Esophagus squamous epithelium (tissue), 5 donors: ENCODE data around the gene A4GALT. TPM values are rescaled to one million over a fixed set of nuclear protein-coding genes. Genes with fewer than 3 reads are reported as not detected.
"Not testable (repeated sequence)": the region's sequence is repeated elsewhere in the genome, so short reads cannot be mapped to it uniquely, and the experiment has no call there.

Experiments
- DNase-seq: peaks from one replicate; lab custom pipeline; 2025; lab: John Stamatoyannopoulos, UW
- H3K27ac ChIP-seq, 4 donors: fragments of 200-600 bp; sonication (generic); one replicate each; pipeline ENCODE4 v1.5.1; 2016 to 2019; ENCODE audit warnings: mild to moderate bottlenecking in 1 of 4
- H3K27me3 ChIP-seq, 4 donors: fragments of 200-600 bp; sonication (generic); 1 replicate in 3 of 4; 2 replicates in 1 of 4; pipeline versions ENCODE4 v1.5.1 to v1.6.0; 2017 to 2021; ENCODE audit warnings: antibody characterized with exemption in 1 of 4
- H3K36me3 ChIP-seq, 3 donors: fragments of 200-600 bp; sonication (generic); one replicate each; pipeline ENCODE4 v1.5.1; 2016 to 2019
- H3K4me1 ChIP-seq, 3 donors: fragments of 200-600 bp; sonication (generic); one replicate each; pipeline ENCODE4 v1.5.1; 2017 to 2019
- H3K4me3 ChIP-seq, 4 donors: fragments of 200-600 bp; sonication (generic); 1 replicate in 3 of 4; 2 replicates in 1 of 4; pipeline ENCODE4 v1.5.1; 2016 to 2019; ENCODE audit warnings: mild to moderate bottlenecking in 2 of 4, moderate library complexity in 1 of 4
- H3K9me3 ChIP-seq, 3 donors: fragments of 200-600 bp; sonication (generic); one replicate each; pipeline ENCODE4 v1.5.1; 2016 to 2019
- CTCF ChIP-seq, 6 experiments: fragments of 450-650 bp in 4 of 6; fragments of 200-600 bp in 2 of 6; sonication (generic) in 2 of 6; IDR thresholded peaks; one replicate each; pipeline ENCODE4 v1.5.1; 2016 to 2019; ENCODE audit warnings: antibody characterized with exemption in 6 of 6, mild to moderate bottlenecking in 4 of 6, moderate library complexity in 4 of 6
- POLR2A ChIP-seq, 4 donors: fragments of 450-650 bp; IDR thresholded peaks; one replicate each; pipeline ENCODE4 v1.6.1; 2017; ENCODE audit warnings: antibody characterized with exemption in 4 of 4, mild to moderate bottlenecking in 4 of 4, moderate library complexity in 3 of 4
- WGBS, 2 donors: methylation state at CpG; one replicate each; pipeline ENCODE4 v1.1.5; 2018; 5-methylcytosine and 5-hydroxymethylcytosine counted together
- intact Hi-C: fragments of 100-400 bp; cut with DNase I; formaldehyde crosslinking; loops from one replicate; pipeline ENCODE4 v1.15.0; 2022
- total RNA-seq, 4 donors: library from RNA; depleted of rRNA; stranded (reverse); fragments of >200 nt; gene quantifications; one replicate each; pipeline ENCODE4 v1.1.0, GENCODE V29; 2016
- donor health status: DM: yes; HTN: yes; CAD: no.

The A4GALT gene
- total RNA-seq, 4 donors from 2014 or later: 13.9 to 22.0 (median 17.6) TPM

GRCh38 chr22:42734406-42734805 lies 13.7 kb upstream of the A4GALT start:
- no peak for DNase-seq
- H3K4me1 ChIP-seq: peaks cover 0 to 6% (median 0%) of the 10 kb centered on the region in 3 donors
- WGBS, 2 donors: 54 to 74% methylated on average over 2 to 3 of the region's 6 CpGs
- no peaks in the 10 kb centered on the region for H3K36me3 ChIP-seq
- no peak overlapping the region for H3K27ac ChIP-seq
- H3K27me3 ChIP-seq: no peaks in the 10 kb centered on the region
- no peaks in the 10 kb centered on the region for H3K9me3 ChIP-seq
- intact Hi-C loops: no loop called here
- H3K4me3 ChIP-seq: no peak overlapping the region
- no peak for TF ChIP-seq CTCF (IDR thresholded peaks at IDR 0.05)
- no peak for TF ChIP-seq POLR2A (IDR thresholded peaks at IDR 0.05)

- H3K9me3 ChIP-seq, intact Hi-C loops, DNase-seq, H3K4me1 ChIP-seq, H3K36me3 ChIP-seq, H3K4me3 ChIP-seq, H3K27me3 ChIP-seq, H3K27ac ChIP-seq: not testable (repeated sequence)
- WGBS, 2 donors: 85 to 100% methylated on average over 1 to 3 of the region's 3 CpGs
Measured at GRCh38 chr22:42733394-42733793, 12.7 kb upstream of the A4GALT start.

- DNase-seq: no peak
- TF ChIP-seq CTCF (IDR thresholded peaks at IDR 0.05) (no peak), POLR2A (IDR thresholded peaks at IDR 0.05) (no peak)
- H3K4me3 ChIP-seq: no peak overlapping the region
- H3K4me1 ChIP-seq: peaks cover 0 to 17% (median 4%) of the 10 kb centered on the region in 3 donors
- intact Hi-C loops: no loop called here
- no peaks in the 10 kb centered on the region for H3K27me3 ChIP-seq
- no peaks in the 10 kb centered on the region for H3K36me3 ChIP-seq
- no peaks in the 10 kb centered on the region for H3K9me3 ChIP-seq
- no peak overlapping the region for H3K27ac ChIP-seq
- 81 to 82% methylated on average over 6 of the region's 6 CpGs for WGBS, 2 donors
Measured at GRCh38 chr22:42732081-42732480, 11.4 kb upstream of the A4GALT start.

- no peaks in the 10 kb centered on the region for H3K36me3 ChIP-seq
- no peak for DNase-seq
- intact Hi-C loops: no loop called here
- TF ChIP-seq CTCF (IDR thresholded peaks at IDR 0.05) (no peak), POLR2A (IDR thresholded peaks at IDR 0.05) (no peak)
- no peaks in the 10 kb centered on the region for H3K9me3 ChIP-seq
- WGBS, 2 donors: 68 to 79% methylated on average over 5 to 6 of the region's 6 CpGs
- H3K27ac ChIP-seq: peak overlapping the region in 3 of 4 donors; percentile 38 to 68 (median 63)
- peaks cover 0 to 34% (median 5%) of the 10 kb centered on the region in 3 donors for H3K4me1 ChIP-seq
- H3K4me3 ChIP-seq: no peak overlapping the region
- peaks cover 0 to 9% (median 0%) of the 10 kb centered on the region in 4 donors for H3K27me3 ChIP-seq
Measured at GRCh38 chr22:42726811-42727210, 6.1 kb upstream of the A4GALT start.

- WGBS, 2 donors: 70 to 80% methylated on average over 6 of the region's 6 CpGs
- intact Hi-C loops: no loop called here
- H3K4me3 ChIP-seq: no peak overlapping the region
- no peak overlapping the region for H3K27ac ChIP-seq
- DNase-seq: no peak
- H3K36me3 ChIP-seq: no peaks in the 10 kb centered on the region
- no peak for TF ChIP-seq POLR2A (IDR thresholded peaks at IDR 0.05)
- no peak for TF ChIP-seq CTCF (IDR thresholded peaks at IDR 0.05)
- no peaks in the 10 kb centered on the region for H3K9me3 ChIP-seq
- peaks cover 4 to 42% (median 5%) of the 10 kb centered on the region in 3 donors for H3K4me1 ChIP-seq
- H3K27me3 ChIP-seq: peaks cover 0 to 20% (median 0%) of the 10 kb centered on the region in 4 donors
Measured at GRCh38 chr22:42725606-42726355, 5.1 kb upstream of the A4GALT start.
